ENCODE results near the gene MRPL17. TPM values are rescaled to one million over a fixed set of nuclear protein-coding genes. Genes with fewer than 3 reads are reported as not detected.
A peak's percentile ranks its signal among the peaks of the same experiment; 100 is the strongest.

MRPL17 gene
- 10 to 100 TPM in 3 of 4 donors, 1 to 10 TPM in 1; 9.3 to 62.9 (median 14.2) TPM for total RNA-seq

- 0% methylated on average over 3 to 64 of the region's 70 CpGs for WGBS, 2 donors (ENCODE audit: low coverage in 1 of 2)
- in situ Hi-C loops (cut with MboI; ENCODE audit: low pct_ligation_motif_present in 1 of 4, low pct_unique_long_range_greater_than_20kb in 1 of 4, low sequenced_read_pairs in 3 of 4) (loop anchor here in 1 of 4 donors (5.0 to 10.0 kb wide), 2 partner anchors 66 to 298 kb away; partner anchors contain the start of gene TPP1), intact Hi-C loops (cut with DNase I; ENCODE audit: low total_unique reads) (loop anchor here (5.0 to 10.0 kb wide), 2 partner anchors 71 to 148 kb away; partner anchors contain the start of gene TAF10)
- Histone ChIP-seq H3K36me3 (no peaks in the 10 kb centered on the region), H3K4me3 (peak within 1 kb of the TSS; percentile 73 to 86 (median 79)), H3K9me3 (no peaks in the 10 kb centered on the region), H3K4me1 (peaks cover 8 to 23% (median 14%) of the 10 kb centered on the region in 4 donors), H3K27me3 (no peaks in the 10 kb centered on the region), H3K27ac (peak within 1 kb of the TSS; percentile 83 to 94 (median 90))
- TF ChIP-seq POLR2AphosphoS5 (IDR thresholded peaks at IDR 0.05) (peak; percentile 69 to 95 (median 93)), POLR2A (IDR thresholded peaks at IDR 0.05) (peak; percentile 72), CTCF (IDR thresholded peaks at IDR 0.05) (peak; percentile 83 to 96 (median 90)), EP300 (IDR thresholded peaks at IDR 0.05; ENCODE audit: low read depth) (no peak)
- peak; percentile 99 for DNase-seq
Observed at GRCh38 chr11:6682936-6683861, at the start of gene MRPL17. TSS of gene MRPL17 (minus strand) at chr11:6683340. CDS start at chr11:6683296, 44 bp downstream.

GRCh38 chr11:6727971-6728760 lies 45.0 kb upstream of the MRPL17 start:
- H3K36me3 ChIP-seq: no peaks in the 10 kb centered on the region
- H3K9me3 ChIP-seq: no peaks in the 10 kb centered on the region
- no peaks in the 10 kb centered on the region for H3K27me3 ChIP-seq
- no peak overlapping the region for H3K27ac ChIP-seq
- H3K4me1 ChIP-seq: no peaks in the 10 kb centered on the region
- in situ Hi-C loops (cut with MboI; ENCODE audit: low pct_ligation_motif_present in 1 of 4, low pct_unique_long_range_greater_than_20kb in 1 of 4, low sequenced_read_pairs in 3 of 4): no loop called here
- intact Hi-C loops (cut with DNase I; ENCODE audit: low total_unique reads): no loop called here
- no peak for DNase-seq
- H3K4me3 ChIP-seq: no peak overlapping the region
- 58 to 68% methylated on average over 6 of the region's 6 CpGs for WGBS, 2 donors (ENCODE audit: low coverage in 1 of 2)
- TF ChIP-seq POLR2A (IDR thresholded peaks at IDR 0.05) (no peak), POLR2AphosphoS5 (IDR thresholded peaks at IDR 0.05) (no peak), CTCF (IDR thresholded peaks at IDR 0.05) (no peak), EP300 (IDR thresholded peaks at IDR 0.05; ENCODE audit: low read depth) (no peak)

GRCh38 chr11:6725386-6725896 lies 42.3 kb upstream of the MRPL17 start:
- intact Hi-C loops (cut with DNase I; ENCODE audit: low total_unique reads): no loop called here
- no peak for DNase-seq
- Histone ChIP-seq H3K36me3 (no peaks in the 10 kb centered on the region), H3K4me1 (no peaks in the 10 kb centered on the region), H3K4me3 (no peak overlapping the region), H3K27me3 (no peaks in the 10 kb centered on the region), H3K9me3 (no peaks in the 10 kb centered on the region), H3K27ac (no peak overlapping the region)
- WGBS, 2 donors (ENCODE audit: low coverage in 1 of 2): 55 to 62% methylated on average over 2 of the region's 2 CpGs
- TF ChIP-seq EP300 (IDR thresholded peaks at IDR 0.05; ENCODE audit: low read depth): no peak
- TF ChIP-seq POLR2AphosphoS5 (IDR thresholded peaks at IDR 0.05): no peak
- TF ChIP-seq CTCF (IDR thresholded peaks at IDR 0.05): no peak
- TF ChIP-seq POLR2A (IDR thresholded peaks at IDR 0.05): no peak
- in situ Hi-C loops (cut with MboI; ENCODE audit: low pct_ligation_motif_present in 1 of 4, low pct_unique_long_range_greater_than_20kb in 1 of 4, low sequenced_read_pairs in 3 of 4): no loop called here

- Histone ChIP-seq H3K36me3 (no peaks in the 10 kb centered on the region), H3K27me3 (no peaks in the 10 kb centered on the region), H3K9me3 (no peaks in the 10 kb centered on the region), H3K27ac (no peak overlapping the region), H3K4me1 (no peaks in the 10 kb centered on the region), H3K4me3 (no peak overlapping the region)
- intact Hi-C loops (cut with DNase I; ENCODE audit: low total_unique reads) (no loop called here), in situ Hi-C loops (cut with MboI; ENCODE audit: low pct_ligation_motif_present in 1 of 4, low pct_unique_long_range_greater_than_20kb in 1 of 4, low sequenced_read_pairs in 3 of 4) (no loop called here)
- TF ChIP-seq EP300 (IDR thresholded peaks at IDR 0.05; ENCODE audit: low read depth): no peak
- no peak for TF ChIP-seq POLR2AphosphoS5 (IDR thresholded peaks at IDR 0.05)
- 83 to 96% methylated on average over 1 of the region's 1 CpG for WGBS, 2 donors (ENCODE audit: low coverage in 1 of 2)
- no peak for DNase-seq
Observed at GRCh38 chr11:6724013-6724412, 40.9 kb upstream of the MRPL17 start.

All from transverse colon (tissue), 4 donors.